Spinal cord (tissue), 10 donors: ENCODE data around the gene PAK6. TPM values are rescaled to one million over a fixed set of nuclear protein-coding genes. Genes with fewer than 3 reads are reported as not detected.

Experiments
- DNase-seq, 6 donors: peaks; one replicate each; pipeline versions ENCODE4 v3.0.0 to v3.0.0-alpha.2; 2013 to 2015; ENCODE audit warnings: low spot score in 6 of 6, low read depth in 4 of 6
- H3K27ac ChIP-seq: one replicate; pipeline ENCODE4 v1.5.1; 2013; ENCODE audit warnings: low read depth, low read length, control low read depth
- H3K27me3 ChIP-seq: one replicate; pipeline ENCODE4 v1.6.1; 2013; ENCODE audit warnings: low read length; ENCODE audit not compliant: control insufficient read depth, insufficient read depth
- H3K36me3 ChIP-seq: one replicate; pipeline ENCODE4 v1.6.1; 2013; ENCODE audit warnings: low read length; ENCODE audit not compliant: control insufficient read depth, insufficient read depth
- H3K4me1 ChIP-seq: one replicate; pipeline ENCODE4 v1.6.1; 2013; ENCODE audit warnings: low read length; ENCODE audit not compliant: control insufficient read depth, insufficient read depth
- H3K4me3 ChIP-seq: one replicate; pipeline ENCODE4 v1.5.1; 2013; ENCODE audit warnings: low read depth, low read length, control low read depth
- H3K9me3 ChIP-seq: one replicate; pipeline ENCODE4 v1.6.1; 2013; ENCODE audit warnings: low read length; ENCODE audit not compliant: control insufficient read depth, insufficient read depth
- WGBS: methylation state at CpG from one replicate; pipeline ENCODE4 v1.1.5; 2013; ENCODE audit warnings: missing lambda C conversion rate; ENCODE audit not compliant: insufficient coverage; 5-methylcytosine and 5-hydroxymethylcytosine counted together
- polyA plus RNA-seq, 2 donors: library from polyadenylated mRNA; unstranded; fragments of 120-200 nt; gene quantifications; one replicate each; pipeline ENCODE4 v1.2.1, GENCODE V29; 2013; ENCODE audit not compliant: insufficient read length in 2 of 2
- total RNA-seq, 2 donors: library from RNA; depleted of rRNA in 1 of 2; stranded (reverse); fragments of 120-200 nt in 1 of 2; fragments of >200 nt in 1 of 2; gene quantifications; one replicate each; pipeline versions ENCODE4 v1.2.3 to v1.2.4, GENCODE V29; 2013 to 2014
- donor health status: healthy.

Gene PAK6
- total and polyA plus RNA-seq, 4 donors: 4.4 to 25.7 (median 15.3) TPM

- DNase-seq: no peak
- H3K27ac ChIP-seq: no peak overlapping the region
- H3K4me3 ChIP-seq: no peak overlapping the region
- H3K4me1 ChIP-seq: peaks cover 27% of the 10 kb centered on the region
- no peaks in the 10 kb centered on the region for H3K27me3 ChIP-seq
- H3K9me3 ChIP-seq: no peaks in the 10 kb centered on the region
- no peaks in the 10 kb centered on the region for H3K36me3 ChIP-seq
- 83% methylated on average over 3 of the region's 4 CpGs for WGBS
Observed at GRCh38 chr15:40305281-40305680, 66.4 kb downstream of the PAK6 start.

GRCh38 chr15:40306371-40306770 is 67.5 kb downstream of the PAK6 start:
- no peaks in the 10 kb centered on the region for H3K36me3 ChIP-seq
- no peaks in the 10 kb centered on the region for H3K27me3 ChIP-seq
- H3K27ac ChIP-seq: no peak overlapping the region
- 91% methylated on average over 5 of the region's 5 CpGs for WGBS
- peaks cover 27% of the 10 kb centered on the region for H3K4me1 ChIP-seq
- no peaks in the 10 kb centered on the region for H3K9me3 ChIP-seq
- no peak for DNase-seq
- H3K4me3 ChIP-seq: no peak overlapping the region

- Histone ChIP-seq H3K9me3 (no peaks in the 10 kb centered on the region), H3K36me3 (no peaks in the 10 kb centered on the region), H3K4me3 (no peak overlapping the region), H3K27me3 (no peaks in the 10 kb centered on the region), H3K27ac (no peak overlapping the region), H3K4me1 (peaks cover 27% of the 10 kb centered on the region)
- 33% methylated on average over 2 of the region's 7 CpGs for WGBS
- DNase-seq: no peak
Observed at GRCh38 chr15:40306908-40307307, 68.0 kb downstream of the PAK6 start.

GRCh38 chr15:40307421-40308211 is 68.8 kb downstream of the PAK6 start, which contains the start of gene PLCB2:
PLCB2 (minus strand) TSS chr15:40307935; CDS start chr15:40307672, 263 bp downstream.
- 59% methylated on average over 12 of the region's 15 CpGs for WGBS
- Histone ChIP-seq H3K27ac (no peak within 1 kb of the TSS), H3K36me3 (no peaks in the 10 kb centered on the region), H3K27me3 (no peaks in the 10 kb centered on the region), H3K4me1 (peaks cover 27% of the 10 kb centered on the region), H3K4me3 (no peak within 1 kb of the TSS), H3K9me3 (no peaks in the 10 kb centered on the region)
- DNase-seq: no peak

- WGBS: 88% methylated on average over 5 of the region's 8 CpGs
- no peaks in the 10 kb centered on the region for H3K36me3 ChIP-seq
- H3K4me1 ChIP-seq: peaks cover 27% of the 10 kb centered on the region
- no peaks in the 10 kb centered on the region for H3K27me3 ChIP-seq
- H3K27ac ChIP-seq: no peak overlapping the region
- no peak for DNase-seq
- H3K9me3 ChIP-seq: no peaks in the 10 kb centered on the region
- H3K4me3 ChIP-seq: no peak overlapping the region
Observed at GRCh38 chr15:40309344-40309862, 70.5 kb downstream of the PAK6 start.

- Histone ChIP-seq H3K4me3 (no peak overlapping the region), H3K27me3 (no peaks in the 10 kb centered on the region), H3K36me3 (no peaks in the 10 kb centered on the region), H3K4me1 (peaks cover 27% of the 10 kb centered on the region), H3K27ac (no peak overlapping the region), H3K9me3 (no peaks in the 10 kb centered on the region)
- DNase-seq: peak in 2 of 6 donors; percentile 54 to 55
- WGBS: 13% methylated on average over 2 of the region's 4 CpGs
Observed at GRCh38 chr15:40310001-40310959, 71.4 kb downstream of the PAK6 start.

GRCh38 chr15:40310993-40311392 is 72.1 kb downstream of the PAK6 start:
- H3K36me3 ChIP-seq: no peaks in the 10 kb centered on the region
- no peaks in the 10 kb centered on the region for H3K27me3 ChIP-seq
- H3K4me1 ChIP-seq: peaks cover 27% of the 10 kb centered on the region
- no peaks in the 10 kb centered on the region for H3K9me3 ChIP-seq
- DNase-seq: no peak
- H3K27ac ChIP-seq: no peak overlapping the region
- WGBS: 69% methylated on average over 2 of the region's 3 CpGs
- no peak overlapping the region for H3K4me3 ChIP-seq

- Histone ChIP-seq H3K4me1 (peaks cover 16% of the 10 kb centered on the region), H3K36me3 (no peaks in the 10 kb centered on the region), H3K9me3 (no peaks in the 10 kb centered on the region), H3K27ac (no peak overlapping the region), H3K4me3 (no peak overlapping the region), H3K27me3 (no peaks in the 10 kb centered on the region)
- DNase-seq: no peak
- WGBS: 95% methylated on average over 10 of the region's 10 CpGs
Observed at GRCh38 chr15:40312370-40313158, 73.7 kb downstream of the PAK6 start.
